ENCODE measurements around the gene CAPN10.
A peak's percentile ranks its signal among the peaks of the same experiment; 100 is the strongest.
"Not testable (repeated sequence)": the region's sequence is repeated elsewhere in the genome, so short reads cannot be mapped to it uniquely, and the experiment has no call there.

The CAPN10 gene

DNA sequence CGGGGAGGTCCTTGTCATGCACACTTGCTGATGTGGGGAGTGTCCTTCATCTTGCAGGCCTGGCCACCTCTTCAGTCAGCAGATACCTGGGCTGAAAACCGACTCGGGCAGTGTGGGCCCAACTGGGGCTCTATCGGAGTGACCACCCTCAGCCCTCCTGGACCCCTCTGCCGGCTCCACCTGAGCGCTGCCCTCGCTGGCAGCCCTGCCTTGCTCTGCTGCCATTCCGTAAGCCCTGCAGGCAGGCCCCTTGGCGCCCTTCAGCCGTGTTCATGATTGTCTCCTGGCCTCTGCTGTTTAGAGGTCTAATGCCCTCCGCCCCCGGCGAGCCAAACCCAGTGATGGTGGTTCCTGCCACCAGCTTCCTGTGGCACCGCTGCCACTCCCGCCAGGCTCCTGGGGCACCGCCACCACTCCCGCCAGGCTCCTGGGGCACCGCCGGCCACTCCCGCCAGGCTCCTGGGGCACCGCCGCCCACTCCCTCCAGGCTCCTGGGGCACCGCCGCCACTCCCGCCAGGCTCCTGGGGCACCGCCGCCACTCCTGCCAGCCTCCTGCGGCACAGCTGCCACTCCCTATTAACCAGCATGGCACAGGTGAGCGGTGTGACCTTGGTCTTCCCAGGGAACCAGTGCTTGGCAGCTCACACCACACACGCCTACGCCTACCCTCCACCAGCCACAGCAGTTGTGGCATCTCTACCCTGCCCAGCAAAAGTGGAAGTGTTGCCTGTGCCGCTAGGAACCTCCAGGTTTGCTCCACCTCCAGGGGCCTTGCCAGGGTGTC lies 15.9 kb downstream of the CAPN10 start:
- no peak for DNase-seq (ENCODE audit: low read depth)

DNA sequence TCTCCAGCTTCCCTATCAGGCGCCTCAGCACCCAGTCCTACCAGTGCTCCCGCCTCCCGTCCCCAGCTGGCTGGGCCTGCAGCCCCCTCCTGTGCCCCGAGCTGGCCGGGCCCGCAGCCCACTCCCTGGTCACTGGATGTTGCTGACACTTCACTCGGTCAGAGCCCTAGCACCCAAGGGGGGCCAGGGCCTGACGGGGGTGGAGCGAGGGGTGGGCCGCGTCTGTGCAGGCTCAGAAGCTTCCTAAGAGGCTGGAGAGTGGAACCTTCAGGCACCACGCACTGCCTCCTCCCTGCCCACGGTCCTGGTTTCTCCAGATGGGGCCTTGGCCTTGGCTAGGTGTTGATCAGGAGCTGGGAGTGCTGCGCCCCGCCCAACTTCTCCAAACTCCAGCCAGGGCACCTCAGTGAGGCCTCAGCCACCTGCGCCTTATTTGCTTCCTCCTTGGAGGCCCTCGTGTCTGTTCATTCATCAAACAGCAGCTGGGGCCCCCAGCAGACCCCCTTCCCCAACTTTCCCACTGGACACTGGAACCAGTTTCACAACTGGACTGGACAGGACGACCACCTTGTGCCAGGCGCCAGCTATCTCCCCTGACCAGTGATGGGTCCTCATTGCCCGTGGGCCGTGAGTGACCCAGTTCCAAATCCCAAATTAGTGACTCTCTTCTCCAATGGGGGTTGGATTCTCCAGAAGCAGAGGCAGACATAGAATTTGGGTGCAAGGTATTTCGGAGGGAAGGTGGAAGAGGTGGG lies 16.7 kb downstream of the CAPN10 start:
- DNase-seq (ENCODE audit: low read depth), result no peak

GRCh38 chr2:240603846-240604245 lies 17.3 kb downstream of the CAPN10 start:
- no peak for DNase-seq (ENCODE audit: low read depth)

GRCh38 chr2:240604291-240604938 lies 17.9 kb downstream of the CAPN10 start:
- no peak for DNase-seq (ENCODE audit: low read depth)

DNA sequence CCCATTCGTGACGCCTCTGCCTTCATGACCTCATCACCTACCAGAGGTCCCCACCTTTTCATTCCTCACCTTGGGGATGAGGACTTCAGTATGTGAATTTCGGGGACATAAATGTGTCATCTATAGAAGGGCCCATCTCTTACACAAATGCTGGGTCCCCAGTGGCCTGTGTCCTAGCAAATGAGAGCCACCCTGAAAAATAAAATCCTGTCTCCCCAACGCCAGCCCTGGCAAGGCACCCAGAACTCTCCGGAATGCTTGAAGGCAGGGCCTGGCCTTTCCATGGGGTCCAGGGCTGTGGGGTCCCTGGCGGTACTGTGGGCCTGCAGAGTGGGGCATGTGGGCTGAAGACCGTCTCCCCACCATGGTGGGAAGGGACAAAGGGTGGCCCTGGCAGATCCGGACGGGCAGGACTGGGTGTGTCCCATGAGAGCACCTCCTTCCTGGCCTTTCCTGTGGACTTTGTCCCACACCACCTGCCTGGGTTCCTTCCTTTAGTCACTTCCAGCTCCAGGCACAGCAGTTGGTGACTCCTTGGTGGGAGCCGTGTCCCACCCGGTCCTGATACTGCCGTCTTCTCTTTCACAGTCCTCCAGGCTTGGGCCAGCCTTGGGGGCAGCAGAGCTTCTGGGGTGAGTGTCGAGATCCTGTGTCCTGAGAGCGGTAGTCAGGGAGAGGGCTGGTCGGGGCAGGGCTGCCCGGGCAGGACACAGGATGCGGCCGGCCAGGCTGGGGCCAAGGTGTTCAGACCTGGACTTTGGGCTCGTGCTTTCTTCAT lies 18.6 kb downstream of the CAPN10 start:
- DNase-seq (ENCODE audit: low read depth), result no peak

GRCh38 chr2:240605867-240606743 lies 19.6 kb downstream of the CAPN10 start:
- DNase-seq (ENCODE audit: low read depth), result no peak

DNA sequence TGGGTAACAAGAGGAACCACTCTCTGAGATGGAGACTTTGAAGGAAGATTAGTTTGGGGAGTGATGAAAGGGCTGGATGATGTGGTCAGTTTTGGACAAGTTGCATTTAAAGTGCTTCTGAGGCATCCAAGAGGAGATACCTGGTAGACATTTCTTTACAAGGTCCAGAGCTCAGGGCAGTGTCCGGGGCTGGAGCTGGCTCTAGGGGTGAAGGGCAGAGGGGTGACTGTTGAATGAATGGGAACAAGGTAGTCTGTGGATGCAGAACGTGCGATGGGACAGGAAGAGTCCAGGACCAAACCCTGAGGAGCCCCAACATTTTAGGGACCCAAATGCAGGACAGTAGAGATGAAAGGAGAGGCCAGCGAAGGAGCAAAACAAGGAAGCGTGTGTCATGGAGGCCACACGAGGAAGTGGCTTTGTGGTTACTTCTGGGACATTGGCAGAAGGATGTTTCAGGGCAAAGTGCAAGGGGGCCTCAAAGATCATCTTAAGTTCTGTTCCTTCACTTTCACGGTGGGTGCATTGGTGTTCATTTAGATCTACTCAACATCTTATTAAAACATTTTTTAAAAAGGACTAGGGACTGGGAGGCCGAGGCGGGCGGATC lies 25.2 kb downstream of the CAPN10 start:
- no peak for DNase-seq (ENCODE audit: low read depth)

DNA sequence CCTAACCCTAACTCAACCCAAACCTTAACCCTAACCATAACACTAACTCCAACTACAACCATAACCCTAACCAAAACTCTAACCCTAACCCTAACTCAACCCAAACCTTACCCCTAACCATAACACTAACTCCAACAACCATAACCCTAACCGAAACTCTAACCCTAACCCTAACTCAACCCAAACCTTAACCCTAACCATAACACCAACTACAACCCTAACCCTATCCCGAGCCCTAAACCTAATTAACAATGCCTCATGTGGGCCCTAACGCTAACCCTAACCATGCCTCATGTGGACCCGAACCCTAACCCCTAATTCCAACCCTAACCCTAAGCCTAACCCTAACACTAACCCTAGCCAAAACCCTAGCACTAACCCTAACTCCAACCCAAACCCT lies 27.2 kb downstream of the CAPN10 start:
- DNase-seq (ENCODE audit: low read depth), result no peak

GRCh38 chr2:240614391-240614790 lies 27.9 kb downstream of the CAPN10 start:
- no peak for DNase-seq (ENCODE audit: low read depth)

DNA sequence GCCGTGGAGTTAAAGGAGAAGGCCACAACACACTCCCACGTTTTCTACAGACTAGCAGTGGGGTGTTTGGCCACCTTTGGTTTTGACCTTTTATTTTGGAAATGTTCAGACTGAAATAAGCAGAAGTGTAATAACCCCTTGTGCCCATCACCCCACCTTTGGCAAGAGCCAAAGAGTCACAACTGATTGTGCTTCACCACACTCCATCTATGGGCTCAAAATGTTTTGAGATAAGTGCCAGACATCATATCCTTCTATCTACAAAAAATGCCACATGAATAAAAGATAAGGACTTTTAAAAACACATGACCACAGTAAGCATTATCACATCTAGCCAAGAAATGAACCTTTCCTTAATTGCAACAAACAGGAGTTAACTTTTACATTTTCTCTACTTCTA lies 28.9 kb downstream of the CAPN10 start:
- DNase-seq (ENCODE audit: low read depth), result no peak

DNA sequence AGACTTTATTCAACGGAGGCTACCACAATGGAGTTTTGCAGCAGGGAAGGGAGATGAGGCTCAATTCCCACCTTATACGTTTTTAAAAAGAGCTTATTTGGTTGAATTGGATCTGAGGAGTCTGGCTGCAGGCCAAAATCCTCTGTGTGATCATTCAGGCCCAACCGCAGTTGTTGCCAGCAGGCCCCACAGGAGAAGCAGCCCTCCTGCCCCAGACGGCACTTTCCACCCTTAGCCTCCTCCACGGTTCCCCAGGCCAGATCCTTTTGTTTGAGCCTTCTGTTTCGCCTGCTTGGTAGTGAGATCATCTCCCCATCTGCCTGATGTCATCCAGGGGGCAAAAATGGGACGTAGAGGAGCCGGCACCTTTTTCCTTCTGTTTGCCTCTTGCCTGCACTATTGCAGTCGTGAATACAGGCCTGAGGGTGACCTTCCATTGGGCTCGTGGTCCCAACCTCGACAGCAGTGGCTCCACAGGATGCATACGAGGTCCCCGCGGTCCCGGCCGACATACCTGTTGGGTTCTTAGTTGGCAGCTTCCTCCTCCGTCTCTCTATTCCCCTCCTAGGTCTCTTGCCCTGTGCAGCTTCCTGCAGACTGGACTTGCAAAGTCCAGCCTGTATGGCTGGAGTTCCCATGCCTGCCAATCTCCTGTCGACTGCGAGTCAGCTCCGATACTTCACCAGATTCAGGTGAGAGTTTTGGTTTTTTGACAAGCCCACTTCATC lies 29.4 kb downstream of the CAPN10 start:
- DNase-seq (ENCODE audit: low read depth), result no peak

- not testable (repeated sequence) for DNase-seq (ENCODE audit: low read depth)
Measured at GRCh38 chr2:240616860-240617666, 30.5 kb downstream of the CAPN10 start.

- DNase-seq (ENCODE audit: low read depth), result no peak
Measured at GRCh38 chr2:240618776-240619175, 32.2 kb downstream of the CAPN10 start.

DNA sequence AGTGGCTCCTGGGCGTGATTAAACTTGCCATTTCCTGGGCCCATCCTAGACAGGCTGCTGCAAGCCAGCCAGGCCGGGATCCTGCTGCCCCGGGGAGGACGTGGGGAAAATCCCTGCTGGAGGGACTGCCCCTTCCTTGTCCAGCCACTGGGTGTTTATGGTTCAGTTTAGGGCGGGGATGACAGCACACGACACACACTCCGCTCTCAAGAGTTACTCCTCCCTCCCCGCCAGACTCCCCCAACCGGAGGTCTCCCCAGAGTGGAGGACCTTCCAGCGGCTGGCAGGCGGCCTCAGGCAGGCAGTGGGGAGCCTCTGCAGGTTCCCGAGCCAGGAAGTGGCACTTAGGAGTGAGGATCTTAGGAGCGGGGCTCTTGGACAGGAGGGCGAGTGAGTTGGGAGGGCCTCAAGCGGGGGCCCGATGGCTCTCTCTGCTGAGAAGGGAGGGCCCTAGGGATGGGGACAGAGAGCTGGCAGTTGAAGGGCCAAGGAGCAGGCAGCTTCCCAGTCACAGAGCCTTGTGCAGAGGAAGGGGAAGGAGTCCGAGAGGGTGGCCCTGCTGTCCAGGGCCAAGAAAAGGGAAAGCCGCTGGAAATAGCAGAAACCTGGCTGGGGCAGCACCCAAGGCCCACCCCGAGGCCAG lies 33.1 kb downstream of the CAPN10 start:
- no peak for DNase-seq (ENCODE audit: low read depth)

- DNase-seq (ENCODE audit: low read depth), result no peak
Measured at GRCh38 chr2:240620149-240620731, 33.7 kb downstream of the CAPN10 start.

DNA sequence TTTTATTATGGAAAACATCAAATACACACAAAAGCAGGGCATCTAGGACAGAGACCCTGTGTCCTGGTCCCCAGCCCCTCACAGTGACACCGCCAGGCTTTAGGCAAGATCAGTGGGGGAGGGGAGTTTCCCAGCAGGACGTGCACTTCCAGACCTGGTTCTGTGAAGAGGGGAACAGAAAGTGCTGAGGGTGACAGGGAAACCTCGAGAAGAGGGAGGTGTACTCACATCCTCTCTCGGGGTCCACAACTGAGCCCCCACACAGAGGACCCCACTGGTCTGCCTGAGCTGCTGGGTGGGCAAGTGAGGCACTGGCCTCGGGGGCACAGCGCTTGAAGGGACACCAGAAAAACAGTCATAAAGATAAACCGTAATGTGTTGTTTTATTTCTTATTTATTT lies 34.3 kb downstream of the CAPN10 start:
- DNase-seq (ENCODE audit: low read depth), result no peak

- no peak for DNase-seq (ENCODE audit: low read depth)
Measured at GRCh38 chr2:240622060-240622411, 35.5 kb downstream of the CAPN10 start.

DNA sequence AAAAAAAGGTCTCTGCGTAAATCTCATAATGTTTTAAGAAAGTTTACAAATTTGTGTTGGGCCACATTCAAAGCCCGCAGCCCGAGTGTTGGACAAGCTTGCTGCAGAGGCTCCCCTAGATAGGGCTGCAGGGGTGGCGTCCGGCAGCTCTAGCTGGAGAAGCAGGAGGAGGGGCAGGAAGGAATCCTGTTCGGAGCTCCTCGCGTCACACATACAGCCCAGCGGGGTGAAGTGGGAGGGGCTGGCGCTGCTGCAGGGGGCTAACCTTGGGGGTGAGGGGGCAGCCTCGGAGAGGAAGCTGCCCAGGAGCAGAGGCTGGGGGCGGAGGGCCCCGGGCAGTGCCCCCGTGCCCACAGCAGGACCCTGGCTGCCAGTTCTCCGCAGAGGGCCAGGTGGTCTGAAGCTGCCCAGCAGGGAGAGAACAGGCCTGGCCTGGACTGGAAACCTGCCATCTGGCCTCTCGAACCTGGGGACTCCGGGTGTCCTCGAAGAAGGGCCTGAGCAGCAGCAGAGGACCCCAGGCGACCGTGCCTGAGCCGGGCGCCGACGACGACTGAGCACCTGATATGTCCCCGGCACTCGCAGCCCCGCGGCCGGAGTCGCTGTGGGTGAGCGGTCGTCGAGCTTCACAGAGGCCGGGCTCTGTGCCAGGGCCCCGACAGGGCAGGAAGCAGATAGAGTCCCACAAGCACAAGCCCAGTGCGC lies 36.1 kb downstream of the CAPN10 start:
- peak; percentile 50 for DNase-seq (ENCODE audit: low read depth)

Measured in activated T-cell treated with anti-CD3 and anti-CD28 coated beads for 48 hours (primary cell).